ENCODE results near the gene ARL2BP.

Gene ARL2BP

DNA sequence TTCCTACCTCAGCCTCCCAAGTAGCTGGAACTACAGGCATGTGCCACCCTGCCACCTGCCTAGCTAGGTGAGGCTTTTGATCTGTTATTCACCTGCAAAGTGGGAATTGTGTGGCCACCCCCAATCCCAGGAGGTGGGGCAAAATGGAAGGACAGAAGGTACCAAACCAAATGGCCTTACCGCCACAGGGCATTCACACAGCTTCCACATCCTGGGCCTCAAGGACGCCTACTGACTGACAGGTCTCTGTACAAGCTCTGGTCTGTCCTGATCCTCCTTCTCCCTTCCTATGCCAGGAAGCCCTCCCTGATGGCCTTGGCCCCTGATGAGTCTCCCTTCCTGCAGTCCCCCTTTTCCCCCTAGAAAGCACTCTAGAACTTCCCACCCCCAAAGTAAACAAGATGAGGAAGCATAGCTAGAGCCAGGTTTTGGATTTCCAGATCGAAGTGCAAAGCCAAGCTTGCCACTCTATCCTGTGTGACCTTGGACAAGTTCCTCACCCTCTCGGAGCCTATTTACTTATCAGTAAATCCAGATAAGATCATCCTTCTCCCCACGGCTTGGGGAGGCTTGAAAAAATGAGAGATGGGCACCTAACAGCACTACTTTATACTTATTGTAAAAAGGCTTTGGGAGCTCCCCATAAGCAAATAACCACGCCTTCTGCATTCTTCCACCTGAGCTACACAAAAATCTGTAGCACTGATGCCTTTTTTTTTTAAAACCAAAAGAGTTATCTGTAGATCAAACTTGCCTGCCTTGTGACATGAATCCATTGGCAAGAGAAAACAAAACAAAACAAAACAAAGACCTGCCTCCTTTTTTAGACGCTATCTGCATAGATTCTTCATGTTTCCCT lies 35.0 kb downstream of the ARL2BP start:
- in situ Hi-C loops (cut with HindIII; ENCODE audit: low sequenced_read_pairs), result no loop called here
- no peak for DNase-seq (ENCODE audit: low read depth, low spot score)
- TF ChIP-seq, protein P1, sequence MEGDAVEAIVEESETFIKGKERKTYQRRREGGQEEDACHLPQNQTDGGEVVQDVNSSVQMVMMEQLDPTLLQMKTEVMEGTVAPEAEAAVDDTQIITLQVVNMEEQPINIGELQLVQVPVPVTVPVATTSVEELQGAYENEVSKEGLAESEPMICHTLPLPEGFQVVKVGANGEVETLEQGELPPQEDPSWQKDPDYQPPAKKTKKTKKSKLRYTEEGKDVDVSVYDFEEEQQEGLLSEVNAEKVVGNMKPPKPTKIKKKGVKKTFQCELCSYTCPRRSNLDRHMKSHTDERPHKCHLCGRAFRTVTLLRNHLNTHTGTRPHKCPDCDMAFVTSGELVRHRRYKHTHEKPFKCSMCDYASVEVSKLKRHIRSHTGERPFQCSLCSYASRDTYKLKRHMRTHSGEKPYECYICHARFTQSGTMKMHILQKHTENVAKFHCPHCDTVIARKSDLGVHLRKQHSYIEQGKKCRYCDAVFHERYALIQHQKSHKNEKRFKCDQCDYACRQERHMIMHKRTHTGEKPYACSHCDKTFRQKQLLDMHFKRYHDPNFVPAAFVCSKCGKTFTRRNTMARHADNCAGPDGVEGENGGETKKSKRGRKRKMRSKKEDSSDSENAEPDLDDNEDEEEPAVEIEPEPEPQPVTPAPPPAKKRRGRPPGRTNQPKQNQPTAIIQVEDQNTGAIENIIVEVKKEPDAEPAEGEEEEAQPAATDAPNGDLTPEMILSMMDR (IDR thresholded peaks at IDR 0.05; ENCODE audit: low read depth, low read length), result no peak
- no peak overlapping the region for H3K4me3 ChIP-seq (ENCODE audit: low read depth, low read length)

DNA sequence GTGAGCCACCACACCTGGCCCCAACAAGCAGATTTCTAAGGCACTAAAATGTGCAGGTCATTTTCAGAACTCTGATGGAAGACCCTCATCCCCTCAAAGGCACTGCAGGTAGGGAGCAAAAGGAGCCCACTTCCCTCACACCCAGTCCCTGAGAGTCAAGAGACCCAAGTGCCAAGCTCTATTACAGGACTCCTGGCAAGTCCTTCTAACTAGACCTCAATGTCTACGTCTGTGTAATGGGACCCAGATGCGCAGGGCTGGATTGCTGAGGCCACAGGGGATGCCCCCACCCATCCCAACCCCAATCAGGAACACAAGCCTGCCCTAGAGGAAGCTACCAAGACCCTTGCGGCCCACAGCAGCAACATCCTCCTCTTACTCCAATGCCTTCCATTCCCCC lies 36.7 kb downstream of the ARL2BP start:
- in situ Hi-C loops (cut with HindIII; ENCODE audit: low sequenced_read_pairs), result no loop called here
- no peak for DNase-seq (ENCODE audit: low read depth, low spot score)
- TF ChIP-seq, protein P1 (IDR thresholded peaks at IDR 0.05; ENCODE audit: low read depth, low read length), result no peak
- no peak overlapping the region for H3K4me3 ChIP-seq (ENCODE audit: low read depth, low read length)

GRCh38 chr16:57282510-57283213 lies 37.6 kb downstream of the ARL2BP start:
- TF ChIP-seq, protein P1 (IDR thresholded peaks at IDR 0.05; ENCODE audit: low read depth, low read length), result no peak
- DNase-seq (ENCODE audit: low read depth, low spot score), result no peak
- in situ Hi-C loops (cut with HindIII; ENCODE audit: low sequenced_read_pairs), result no loop called here
- no peak overlapping the region for H3K4me3 ChIP-seq (ENCODE audit: low read depth, low read length)

- no peak for DNase-seq (ENCODE audit: low read depth, low spot score)
- TF ChIP-seq, protein P1 (IDR thresholded peaks at IDR 0.05; ENCODE audit: low read depth, low read length), result no peak
- no peak overlapping the region for H3K4me3 ChIP-seq (ENCODE audit: low read depth, low read length)
- in situ Hi-C loops (cut with HindIII; ENCODE audit: low sequenced_read_pairs), result no loop called here
Observed at GRCh38 chr16:57283214-57283958, 38.3 kb downstream of the ARL2BP start.

DNA sequence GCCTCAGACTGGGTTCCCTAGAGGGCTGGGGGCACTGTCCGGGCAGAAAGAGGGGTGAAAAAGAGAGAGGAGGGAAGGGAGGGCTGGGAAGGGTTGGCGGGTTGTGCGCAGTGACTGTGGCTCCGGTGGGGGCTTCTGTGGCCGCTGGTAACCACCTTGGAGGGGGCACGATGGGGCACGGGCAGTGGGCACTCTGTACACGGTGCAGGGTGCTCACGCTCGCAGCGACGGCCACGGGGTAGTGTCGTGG lies 38.8 kb downstream of the ARL2BP start:
- H3K4me3 ChIP-seq (ENCODE audit: low read depth, low read length), result no peak overlapping the region
- TF ChIP-seq, protein P1 (IDR thresholded peaks at IDR 0.05; ENCODE audit: low read depth, low read length), result no peak
- in situ Hi-C loops (cut with HindIII; ENCODE audit: low sequenced_read_pairs), result no loop called here
- DNase-seq (ENCODE audit: low read depth, low spot score), result no peak

DNA sequence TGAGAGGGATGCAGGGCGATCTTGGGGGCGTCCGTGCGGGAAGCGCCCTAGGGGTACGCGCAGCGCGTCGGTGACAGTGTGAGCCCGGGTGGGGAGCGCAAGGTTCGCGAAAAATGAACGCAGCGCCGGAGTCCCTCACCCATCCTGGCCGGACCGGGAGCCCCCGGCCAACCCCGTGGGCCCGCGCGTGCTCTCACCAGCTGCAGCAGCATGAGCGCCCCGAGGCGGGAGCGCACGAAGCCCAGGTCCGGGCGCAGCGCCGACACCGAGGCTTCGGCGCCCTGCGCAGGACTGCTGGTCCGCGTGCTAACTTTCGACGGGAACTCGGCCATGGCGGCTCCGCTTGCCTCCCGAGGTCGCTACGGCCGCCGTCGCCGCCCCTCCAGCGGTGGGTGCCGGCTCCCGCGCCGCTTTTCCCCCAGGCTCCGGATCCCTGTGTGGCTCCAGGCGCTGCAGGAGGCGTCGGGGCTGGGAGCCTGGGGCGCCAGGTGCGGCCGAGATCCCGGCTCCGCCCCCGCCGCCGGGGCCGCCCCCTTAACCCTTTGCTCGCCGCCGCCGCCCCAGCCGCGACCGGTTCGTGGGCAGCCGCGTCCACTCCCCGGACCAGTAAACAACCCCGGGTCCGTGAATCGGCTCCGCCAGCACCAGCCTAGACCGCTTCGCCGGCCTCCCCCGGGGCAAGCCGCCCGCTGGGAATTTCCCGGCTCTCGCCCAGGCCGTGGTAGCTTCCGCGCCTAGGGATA lies 39.3 kb downstream of the ARL2BP start, which contains the start of gene PLLP:
TSS of gene PLLP (minus strand) at position 464 of the 743 bp plus-strand sequence. CDS start at position 332, 132 bp downstream.
- peak within 1 kb of the TSS; percentile 42 for H3K4me3 ChIP-seq (ENCODE audit: low read depth, low read length)
- no peak for DNase-seq (ENCODE audit: low read depth, low spot score)
- in situ Hi-C loops (cut with HindIII; ENCODE audit: low sequenced_read_pairs), result no loop called here
- TF ChIP-seq, protein P1 (IDR thresholded peaks at IDR 0.05; ENCODE audit: low read depth, low read length), result no peak
